ENCODE measurements around the gene TRIM36. TPM values are rescaled to one million over a fixed set of nuclear protein-coding genes. Genes with fewer than 3 reads are reported as not detected.

Gene TRIM36
- total RNA-seq, 4 donors from 2014 or later: 27.2 to 69.0 (median 48.7) TPM

DNA sequence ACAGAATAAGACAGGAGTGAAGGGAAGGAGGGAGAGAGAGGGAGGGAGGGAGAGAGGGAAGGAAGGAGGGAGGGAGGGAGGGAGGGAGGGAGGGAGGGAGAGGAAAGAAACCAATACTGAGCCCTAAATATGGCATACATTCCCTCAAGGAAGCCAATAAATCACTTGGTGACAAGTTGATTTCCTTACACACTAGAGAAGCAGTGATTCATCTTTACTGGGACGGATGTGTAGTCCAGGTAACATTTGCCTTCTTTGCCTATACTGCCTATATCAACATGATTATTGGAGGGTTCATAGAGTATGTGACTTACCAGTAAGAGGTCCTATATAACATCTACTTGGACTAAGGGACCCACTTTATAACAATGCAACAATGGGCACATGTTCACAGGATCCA lies 83.2 kb downstream of the TRIM36 start:
- no peak for TF ChIP-seq POLR2A (IDR thresholded peaks at IDR 0.05)
- TF ChIP-seq, protein P1, sequence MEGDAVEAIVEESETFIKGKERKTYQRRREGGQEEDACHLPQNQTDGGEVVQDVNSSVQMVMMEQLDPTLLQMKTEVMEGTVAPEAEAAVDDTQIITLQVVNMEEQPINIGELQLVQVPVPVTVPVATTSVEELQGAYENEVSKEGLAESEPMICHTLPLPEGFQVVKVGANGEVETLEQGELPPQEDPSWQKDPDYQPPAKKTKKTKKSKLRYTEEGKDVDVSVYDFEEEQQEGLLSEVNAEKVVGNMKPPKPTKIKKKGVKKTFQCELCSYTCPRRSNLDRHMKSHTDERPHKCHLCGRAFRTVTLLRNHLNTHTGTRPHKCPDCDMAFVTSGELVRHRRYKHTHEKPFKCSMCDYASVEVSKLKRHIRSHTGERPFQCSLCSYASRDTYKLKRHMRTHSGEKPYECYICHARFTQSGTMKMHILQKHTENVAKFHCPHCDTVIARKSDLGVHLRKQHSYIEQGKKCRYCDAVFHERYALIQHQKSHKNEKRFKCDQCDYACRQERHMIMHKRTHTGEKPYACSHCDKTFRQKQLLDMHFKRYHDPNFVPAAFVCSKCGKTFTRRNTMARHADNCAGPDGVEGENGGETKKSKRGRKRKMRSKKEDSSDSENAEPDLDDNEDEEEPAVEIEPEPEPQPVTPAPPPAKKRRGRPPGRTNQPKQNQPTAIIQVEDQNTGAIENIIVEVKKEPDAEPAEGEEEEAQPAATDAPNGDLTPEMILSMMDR (IDR thresholded peaks at IDR 0.05): no peak
- Histone ChIP-seq H3K36me3 (no peaks in the 10 kb centered on the region), H3K27ac (no peak overlapping the region), H3K4me1 (no peaks in the 10 kb centered on the region), H3K27me3 (no peaks in the 10 kb centered on the region), H3K4me3 (no peak overlapping the region), H3K9me3 (no peaks in the 10 kb centered on the region)
- DNase-seq: no peak

DNA sequence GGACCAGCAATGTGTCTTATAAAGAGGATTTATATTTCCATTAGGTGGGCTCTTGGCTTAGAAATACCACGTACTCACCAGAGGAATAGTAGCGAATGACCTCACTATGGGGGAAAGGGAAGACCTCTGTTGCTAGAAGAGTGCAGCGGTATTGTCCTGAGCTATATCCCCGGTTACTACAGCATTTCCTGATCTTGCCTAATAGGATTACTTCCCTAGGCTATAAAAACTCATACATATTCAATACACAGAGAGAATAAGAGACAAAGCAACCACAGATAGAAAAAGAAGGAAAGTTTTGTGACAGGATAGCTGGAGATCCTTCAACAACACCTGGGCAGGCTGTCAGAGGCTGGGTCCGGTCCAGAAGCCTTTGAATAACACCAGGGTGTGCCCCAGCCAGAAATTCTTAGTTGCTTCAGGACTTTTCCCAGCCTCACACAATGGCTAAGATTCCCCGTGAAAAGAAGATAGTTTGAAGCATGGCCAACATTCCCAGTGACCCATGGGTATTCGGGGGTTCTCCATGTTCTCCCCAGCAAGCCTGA lies 85.4 kb downstream of the TRIM36 start:
- no peak for DNase-seq
- H3K36me3 ChIP-seq: no peaks in the 10 kb centered on the region
- no peak for TF ChIP-seq POLR2A (IDR thresholded peaks at IDR 0.05)
- TF ChIP-seq, protein P1 (IDR thresholded peaks at IDR 0.05): no peak
- H3K27me3 ChIP-seq: no peaks in the 10 kb centered on the region
- H3K27ac ChIP-seq: no peak overlapping the region
- H3K4me1 ChIP-seq: no peaks in the 10 kb centered on the region
- no peak overlapping the region for H3K4me3 ChIP-seq
- no peaks in the 10 kb centered on the region for H3K9me3 ChIP-seq

DNA sequence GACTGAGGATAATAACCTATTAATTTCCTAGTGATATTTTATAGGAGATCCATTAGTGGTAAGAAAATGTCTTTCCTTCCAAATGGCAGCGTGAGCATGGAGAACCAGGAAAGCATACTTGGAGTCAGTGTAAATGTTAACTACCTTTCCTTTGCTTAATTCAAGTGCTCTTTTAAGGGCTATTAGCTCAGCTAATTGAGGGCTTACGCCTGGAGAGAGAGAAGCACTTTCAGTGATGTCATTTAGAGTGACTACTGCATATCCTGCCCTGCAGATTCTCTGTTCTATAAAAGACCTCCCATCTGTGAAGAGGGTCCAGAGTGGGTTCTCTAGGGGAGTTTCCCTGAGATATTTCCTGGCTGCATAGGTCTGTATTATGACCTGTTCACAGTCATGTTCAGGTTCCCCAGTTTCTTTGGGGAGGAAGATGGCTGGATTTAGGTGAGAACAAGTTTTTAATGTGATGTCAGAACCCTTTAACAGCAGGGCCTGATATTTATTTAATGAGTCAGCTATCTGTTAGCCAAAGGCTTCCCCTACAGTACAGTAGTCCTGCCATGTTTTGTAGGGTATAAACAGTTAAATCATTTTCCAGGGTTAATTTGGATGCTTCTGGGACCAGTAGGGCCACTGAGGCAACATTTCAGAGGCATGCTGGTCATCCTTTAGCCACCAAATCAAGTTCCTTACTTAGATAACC lies 89.6 kb downstream of the TRIM36 start:
- no peaks in the 10 kb centered on the region for H3K27me3 ChIP-seq
- H3K4me1 ChIP-seq: no peaks in the 10 kb centered on the region
- no peak overlapping the region for H3K4me3 ChIP-seq
- no peak for DNase-seq
- no peak overlapping the region for H3K27ac ChIP-seq
- H3K36me3 ChIP-seq: no peaks in the 10 kb centered on the region
- no peaks in the 10 kb centered on the region for H3K9me3 ChIP-seq
- TF ChIP-seq POLR2A (IDR thresholded peaks at IDR 0.05): no peak
- TF ChIP-seq, protein P1 (IDR thresholded peaks at IDR 0.05): no peak

Other genes starting within 250 kb of the TRIM36 start
- gene PGGT1B, start 93.0 kb upstream of the TRIM36 start, total RNA-seq: 10 to 100 TPM; 12.8 to 34.7 (median 16.5) TPM
- 10 to 100 TPM in 2 of 4 donors, 1 to 10 TPM in 2; 6.8 to 13.2 (median 10.5) TPM for gene CCDC112, start 126.7 kb upstream of the TRIM36 start, total RNA-seq